MM.1S (cell line): ENCODE measurements around the gene PIK3C2G.

Experiments used
- DNase-seq: peaks from one replicate; pipeline ENCODE4 v3.0.0-alpha.2; 2015
- H2AFZ ChIP-seq: fragments of 300-600 bp; sonication (generic); 2 replicates; pipeline ENCODE4 v1.6.0; 2016; ENCODE audit warnings: antibody characterized with exemption, low read length
- H3F3A ChIP-seq: fragments of 300-600 bp; sonication (generic); 2 replicates; pipeline ENCODE4 v1.6.1; 2016; ENCODE audit warnings: mild to moderate bottlenecking, antibody characterized with exemption, low read length, moderate library complexity, mixed read lengths; ENCODE audit not compliant: insufficient read depth
- H3K27ac ChIP-seq: fragments of 300-600 bp; sonication (generic); 2 replicates; pipeline ENCODE4 v1.5.1; 2016; ENCODE audit warnings: mild to moderate bottlenecking, low read length
- H3K27me3 ChIP-seq: fragments of 300-600 bp; sonication (generic); replicated peaks from 2 replicates; pipeline ENCODE4 v1.6.0; 2016; ENCODE audit warnings: low read length; ENCODE audit not compliant: insufficient read depth
- H3K36me3 ChIP-seq: fragments of 300-600 bp; sonication (generic); replicated peaks from 2 replicates; pipeline ENCODE4 v1.6.1; 2016; ENCODE audit warnings: mild to moderate bottlenecking, low read length, mixed read lengths; ENCODE audit not compliant: insufficient read depth
- H3K4me1 ChIP-seq: fragments of 300-600 bp; sonication (generic); 2 replicates; pipeline ENCODE4 v1.6.1; 2016; ENCODE audit warnings: low read length, mixed read lengths
- H3K4me2 ChIP-seq: fragments of 300-600 bp; sonication (generic); 2 replicates; pipeline ENCODE4 v1.6.0; 2016; ENCODE audit warnings: low read depth, low read length
- H3K4me3 ChIP-seq: fragments of 300-600 bp; sonication (generic); 2 replicates; pipeline ENCODE4 v1.5.1; 2016; ENCODE audit warnings: low read length, mixed read lengths
- H3K79me2 ChIP-seq: fragments of 300-600 bp; sonication (generic); 2 replicates; pipeline ENCODE4 v1.6.1; 2016; ENCODE audit warnings: mixed run types, low read length, mixed read lengths
- H3K9ac ChIP-seq: fragments of 300-600 bp; sonication (generic); 2 replicates; pipeline ENCODE4 v1.6.1; 2016; ENCODE audit warnings: low read length, mixed read lengths
- H3K9me2 ChIP-seq: fragments of 300-600 bp; sonication (generic); replicated peaks from 2 replicates; pipeline ENCODE4 v1.6.1; 2016; ENCODE audit warnings: mild to moderate bottlenecking, low read length, mixed read lengths; ENCODE audit not compliant: insufficient read depth
- H3K9me3 ChIP-seq: fragments of 300-600 bp; sonication (generic); replicated peaks from 2 replicates; pipeline ENCODE4 v1.6.1; 2016; ENCODE audit warnings: mild to moderate bottlenecking, low read length, mixed read lengths; ENCODE audit not compliant: insufficient read depth
- H4K20me1 ChIP-seq: fragments of 300-600 bp; sonication (generic); 2 replicates; pipeline ENCODE4 v1.6.1; 2016; ENCODE audit warnings: mild to moderate bottlenecking, low read length, moderate library complexity, mixed read lengths; ENCODE audit not compliant: insufficient read depth
- EZH2 ChIP-seq: fragments of 300-600 bp; sonication (generic); optimal IDR thresholded peaks from 2 replicates; pipeline ENCODE3; 2017; ENCODE audit warnings: low read depth, mild to moderate bottlenecking, antibody characterized with exemption, low read length, mixed read lengths
- EZH2phosphoT487 ChIP-seq: fragments of 300-600 bp; sonication (generic); IDR thresholded peaks from 2 replicates; pipeline ENCODE4 v1.6.1; 2018; ENCODE audit warnings: antibody characterized with exemption, low read length
- TF ChIP-seq, protein P1 (sequence below): fragments of 300-600 bp; sonication (generic); IDR thresholded peaks from 2 replicates; pipeline ENCODE4 v1.5.1; 2016; ENCODE audit warnings: antibody characterized with exemption, low read length, mixed read lengths

The PIK3C2G gene

DNA sequence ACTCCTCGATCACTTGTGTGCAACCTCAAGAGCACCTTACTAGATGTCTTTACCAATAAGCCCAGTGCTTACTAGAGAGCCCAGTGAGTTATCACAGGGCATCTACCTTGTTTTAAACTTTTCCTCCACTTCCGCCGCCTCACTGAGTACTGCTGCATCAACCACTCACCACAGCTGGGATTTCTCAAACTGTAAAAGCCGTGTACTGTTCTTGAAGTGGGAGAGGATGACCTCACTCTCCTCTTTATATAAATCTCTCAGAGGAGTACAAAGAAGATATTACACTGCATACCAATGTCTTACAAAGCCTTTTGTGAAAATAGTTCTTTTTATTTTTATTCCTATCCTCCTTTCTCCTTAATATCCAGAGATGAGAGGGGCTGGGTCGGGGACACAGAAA is 382.4 kb downstream of the PIK3C2G start:
- no peaks in the 10 kb centered on the region for H3K36me3 ChIP-seq
- H3K79me2 ChIP-seq = no peaks in the 10 kb centered on the region

DNA sequence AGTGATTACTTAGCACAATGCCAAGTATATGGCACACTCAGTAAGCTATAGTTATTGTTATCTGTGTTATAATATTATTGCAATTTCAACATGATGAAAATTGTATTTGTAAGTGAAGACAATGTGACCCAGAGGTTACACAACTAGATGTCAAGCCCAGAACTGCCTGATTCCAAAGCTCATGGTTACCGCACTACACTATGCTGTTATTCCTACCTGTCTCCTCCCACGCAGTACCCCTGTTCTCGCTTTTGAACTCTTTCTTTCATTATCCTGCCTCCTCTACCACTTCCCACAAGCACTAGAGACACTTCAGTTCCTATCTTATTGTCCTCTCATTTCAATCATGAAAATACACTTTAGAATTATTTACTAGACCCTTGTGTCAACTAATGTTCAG is 383.2 kb downstream of the PIK3C2G start:
- Histone ChIP-seq H3K79me2 (no peaks in the 10 kb centered on the region), H4K20me1 (no peaks in the 10 kb centered on the region), H3K9ac (no peak overlapping the region), H3K4me1 (no peaks in the 10 kb centered on the region), H3K9me2 (no peaks in the 10 kb centered on the region), H3F3A (no peaks in the 10 kb centered on the region), H3K27me3 (no peaks in the 10 kb centered on the region), H3K27ac (no peak overlapping the region), H3K36me3 (no peaks in the 10 kb centered on the region), H2AFZ (no peak overlapping the region), H3K9me3 (no peaks in the 10 kb centered on the region), H3K4me2 (no peak overlapping the region), H3K4me3 (no peak overlapping the region)
- TF ChIP-seq, protein P1, sequence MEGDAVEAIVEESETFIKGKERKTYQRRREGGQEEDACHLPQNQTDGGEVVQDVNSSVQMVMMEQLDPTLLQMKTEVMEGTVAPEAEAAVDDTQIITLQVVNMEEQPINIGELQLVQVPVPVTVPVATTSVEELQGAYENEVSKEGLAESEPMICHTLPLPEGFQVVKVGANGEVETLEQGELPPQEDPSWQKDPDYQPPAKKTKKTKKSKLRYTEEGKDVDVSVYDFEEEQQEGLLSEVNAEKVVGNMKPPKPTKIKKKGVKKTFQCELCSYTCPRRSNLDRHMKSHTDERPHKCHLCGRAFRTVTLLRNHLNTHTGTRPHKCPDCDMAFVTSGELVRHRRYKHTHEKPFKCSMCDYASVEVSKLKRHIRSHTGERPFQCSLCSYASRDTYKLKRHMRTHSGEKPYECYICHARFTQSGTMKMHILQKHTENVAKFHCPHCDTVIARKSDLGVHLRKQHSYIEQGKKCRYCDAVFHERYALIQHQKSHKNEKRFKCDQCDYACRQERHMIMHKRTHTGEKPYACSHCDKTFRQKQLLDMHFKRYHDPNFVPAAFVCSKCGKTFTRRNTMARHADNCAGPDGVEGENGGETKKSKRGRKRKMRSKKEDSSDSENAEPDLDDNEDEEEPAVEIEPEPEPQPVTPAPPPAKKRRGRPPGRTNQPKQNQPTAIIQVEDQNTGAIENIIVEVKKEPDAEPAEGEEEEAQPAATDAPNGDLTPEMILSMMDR = no peak
- TF ChIP-seq EZH2 (no peak), EZH2phosphoT487 (no peak)
- DNase-seq = no peak

More for the DNA sequence above, 382.4 kb downstream of the PIK3C2G start:
- DNase-seq = no peak
- no peaks in the 10 kb centered on the region for H3K9me3 ChIP-seq
- H3K4me1 ChIP-seq = no peaks in the 10 kb centered on the region
- H3K9ac ChIP-seq = no peak overlapping the region
- H3F3A ChIP-seq = no peaks in the 10 kb centered on the region
- no peak overlapping the region for H3K4me3 ChIP-seq
- H4K20me1 ChIP-seq = no peaks in the 10 kb centered on the region
- H3K4me2 ChIP-seq = no peak overlapping the region
- H3K27ac ChIP-seq = no peak overlapping the region
- H3K27me3 ChIP-seq = no peaks in the 10 kb centered on the region
- TF ChIP-seq EZH2 (no peak), EZH2phosphoT487 (no peak)
- TF ChIP-seq, protein P1 = no peak
- no peak overlapping the region for H2AFZ ChIP-seq
- no peaks in the 10 kb centered on the region for H3K9me2 ChIP-seq

- no peaks in the 10 kb centered on the region for H3K4me1 ChIP-seq
- no peaks in the 10 kb centered on the region for H4K20me1 ChIP-seq
- TF ChIP-seq EZH2phosphoT487 (no peak), EZH2 (no peak)
- TF ChIP-seq, protein P1 = no peak
- no peaks in the 10 kb centered on the region for H3K36me3 ChIP-seq
- H3K9ac ChIP-seq = no peak overlapping the region
- no peak overlapping the region for H3K4me2 ChIP-seq
- no peaks in the 10 kb centered on the region for H3K79me2 ChIP-seq
- H3K4me3 ChIP-seq = no peak overlapping the region
- DNase-seq = no peak
- no peaks in the 10 kb centered on the region for H3K9me2 ChIP-seq
- no peak overlapping the region for H2AFZ ChIP-seq
- H3K27me3 ChIP-seq = no peaks in the 10 kb centered on the region
- no peaks in the 10 kb centered on the region for H3F3A ChIP-seq
- H3K27ac ChIP-seq = no peak overlapping the region
- no peaks in the 10 kb centered on the region for H3K9me3 ChIP-seq
Observed at GRCh38 chr12:18646286-18646890, 385.1 kb downstream of the PIK3C2G start.
